Naive B cell (primary cell): ENCODE data around the gene MRPS31. TPM values are rescaled to one million over a fixed set of nuclear protein-coding genes. Genes with fewer than 3 reads are reported as not detected.
A peak's percentile ranks its signal among the peaks of the same experiment; 100 is the strongest.
"Not testable (repeated sequence)": the region's sequence is repeated elsewhere in the genome, so short reads cannot be mapped to it uniquely, and the experiment has no call there.

Experiments
- ATAC-seq, 2 donors: fragments of 150-1000 bp; cut with Tn5 transposase; 2 replicates each; pipeline ENCODE4 v1.10.0; 2021; ENCODE audit warnings: low read depth in 2 of 2, mild to moderate bottlenecking in 2 of 2, moderate library complexity in 2 of 2
- DNase-seq: peaks from one replicate; pipeline ENCODE4 v3.0.0; 2022
- H3K27ac Mint-ChIP-seq, 6 donors: one replicate each; pipeline ENCODE4 v1.8.0; 2020 to 2022; ENCODE audit warnings: mild to moderate bottlenecking in 6 of 6, mixed read lengths in 6 of 6, moderate library complexity in 5 of 6, inconsistent platforms in 2 of 6
- H3K27me3 Mint-ChIP-seq, 3 donors: one replicate each; pipeline ENCODE4 v1.8.0; 2021 to 2022; ENCODE audit warnings: mixed read lengths in 3 of 3, mild to moderate bottlenecking in 1 of 3
- H3K36me3 Mint-ChIP-seq, 2 donors: one replicate each; pipeline ENCODE4 v1.8.0; 2020 to 2022; ENCODE audit warnings: mixed read lengths in 2 of 2, inconsistent platforms in 1 of 2, mild to moderate bottlenecking in 1 of 2
- H3K4me1 Mint-ChIP-seq, 3 donors: one replicate each; pipeline ENCODE4 v1.8.0; 2020 to 2022; ENCODE audit warnings: mixed read lengths in 3 of 3, inconsistent platforms in 1 of 3, mild to moderate bottlenecking in 1 of 3, moderate library complexity in 1 of 3
- H3K4me3 Mint-ChIP-seq, 8 donors: one replicate each; pipeline ENCODE4 v1.8.0; 2020 to 2022; ENCODE audit warnings: mild to moderate bottlenecking in 8 of 8, mixed read lengths in 8 of 8, moderate library complexity in 8 of 8, inconsistent platforms in 2 of 8
- H3K9me3 Mint-ChIP-seq, 7 donors: one replicate each; pipeline ENCODE4 v1.8.0; 2020 to 2022; ENCODE audit warnings: mixed read lengths in 7 of 7, mild to moderate bottlenecking in 5 of 7, inconsistent platforms in 2 of 7, moderate library complexity in 1 of 7
- polyA plus RNA-seq, 6 donors: library from polyadenylated mRNA; unstranded; fragments of 300-500 nt; fragmentation: Illumina TruSeq; gene quantifications; one replicate each; pipeline ENCODE4 v1.2.3, GENCODE V29; 2021; ENCODE audit warnings: low read depth in 6 of 6

MRPS31 gene
- polyA plus RNA-seq, 6 donors from 2014 or later: 23.2 to 53.0 (median 46.9) TPM

GRCh38 chr13:40782971-40783370, 12.0 kb upstream of the MRPS31 start:
- H3K4me3 Mint-ChIP-seq, H3K36me3 Mint-ChIP-seq, DNase-seq, H3K27me3 Mint-ChIP-seq, H3K9me3 Mint-ChIP-seq, H3K27ac Mint-ChIP-seq, ATAC-seq: not testable (repeated sequence)
- peaks cover 6 to 16% (median 7%) of the 10 kb centered on the region in 3 donors for H3K4me1 Mint-ChIP-seq

DNA sequence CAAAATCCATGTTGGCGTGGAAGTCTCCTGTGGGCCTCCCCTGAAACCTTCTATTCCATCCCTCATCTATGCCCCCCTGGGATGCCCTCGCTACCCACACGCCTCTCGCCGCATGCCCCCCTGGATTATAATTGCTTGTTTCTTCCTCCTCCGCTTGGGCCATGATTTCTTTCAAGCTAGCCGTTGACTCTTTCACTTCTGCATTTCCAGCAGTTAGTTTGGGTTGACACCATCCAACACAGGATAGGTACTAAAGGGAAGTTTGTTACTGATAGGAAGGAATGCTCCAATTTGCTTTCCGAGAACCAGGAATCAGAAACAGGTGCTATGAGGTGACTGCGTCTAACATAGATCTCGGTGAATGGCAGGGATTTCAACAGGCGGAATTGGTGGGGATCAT, 10.7 kb upstream of the MRPS31 start:
- Mint-ChIP-seq H3K36me3 (no peaks in the 10 kb centered on the region), H3K9me3 (no peaks in the 10 kb centered on the region), H3K27ac (peak overlapping the region in 2 of 6 donors; percentile 33 to 52), H3K27me3 (no peaks in the 10 kb centered on the region), H3K4me3 (no peak overlapping the region), H3K4me1 (peaks cover 16 to 23% (median 20%) of the 10 kb centered on the region in 3 donors)
- ATAC-seq: no peak
- no peak for DNase-seq

DNA sequence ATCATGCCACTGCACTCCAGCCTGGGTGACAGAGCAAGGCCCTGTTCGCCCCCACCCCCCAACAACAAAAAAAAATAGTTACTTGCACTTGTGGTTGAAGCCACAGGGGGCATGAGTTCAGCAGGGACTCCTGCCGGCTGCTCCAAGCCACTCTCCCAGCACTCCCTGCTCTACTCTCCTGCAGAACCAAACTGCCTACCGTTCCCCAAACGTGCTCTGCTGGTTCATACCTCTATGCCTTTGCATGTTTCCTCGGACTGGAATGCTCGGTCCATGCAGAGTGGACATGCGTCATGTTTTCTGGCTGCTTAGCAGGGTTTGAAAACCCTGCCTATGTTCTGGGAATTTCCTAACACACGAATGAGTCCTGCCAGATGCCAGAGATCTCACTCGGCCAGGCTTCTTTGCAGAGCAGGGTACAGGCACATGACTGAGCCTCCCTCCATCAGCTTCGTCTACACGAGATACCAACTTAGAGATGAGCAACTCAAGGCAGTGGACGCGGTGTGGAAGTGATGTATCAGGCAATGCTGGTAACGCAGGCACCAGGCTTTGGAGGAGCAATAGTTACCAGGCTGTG, 9.9 kb upstream of the MRPS31 start:
- Mint-ChIP-seq H3K36me3 (no peaks in the 10 kb centered on the region), H3K4me3 (no peak overlapping the region), H3K27ac (no peak overlapping the region), H3K9me3 (no peaks in the 10 kb centered on the region), H3K4me1 (peaks cover 19 to 28% (median 28%) of the 10 kb centered on the region in 3 donors), H3K27me3 (no peaks in the 10 kb centered on the region)
- DNase-seq (no peak), ATAC-seq (no peak)

DNA sequence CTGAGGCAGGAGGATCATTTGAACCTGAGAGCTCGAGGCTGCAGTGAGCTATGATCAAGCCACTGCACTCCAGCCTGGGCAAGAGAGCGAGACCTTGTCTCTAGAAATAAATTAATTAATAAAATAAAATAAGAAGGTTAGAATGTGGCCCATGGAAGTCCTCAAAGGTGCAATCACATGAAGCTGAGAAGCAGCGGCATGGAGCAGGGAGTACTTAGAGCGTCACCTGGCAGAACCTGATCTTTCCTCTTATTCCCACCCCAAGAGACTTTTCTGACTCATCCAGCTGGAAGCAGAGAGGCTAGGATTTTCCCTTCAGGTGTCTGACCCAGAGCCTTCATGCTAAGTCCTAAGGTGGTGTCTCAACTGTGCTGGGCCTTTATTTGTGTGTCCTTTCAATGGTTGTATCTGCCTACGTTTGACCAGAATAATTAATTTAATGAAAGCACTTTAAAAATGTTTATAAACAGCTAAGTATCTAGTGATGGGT, 8.9 kb upstream of the MRPS31 start:
- Mint-ChIP-seq H3K36me3 (no peaks in the 10 kb centered on the region), H3K4me3 (no peak overlapping the region), H3K27me3 (no peaks in the 10 kb centered on the region), H3K9me3 (no peaks in the 10 kb centered on the region), H3K27ac (no peak overlapping the region), H3K4me1 (peaks cover 19 to 29% (median 28%) of the 10 kb centered on the region in 3 donors)
- DNase-seq (no peak), ATAC-seq (no peak)

- Mint-ChIP-seq H3K27ac (no peak overlapping the region), H3K27me3 (no peaks in the 10 kb centered on the region), H3K36me3 (no peaks in the 10 kb centered on the region), H3K4me3 (no peak overlapping the region), H3K9me3 (no peaks in the 10 kb centered on the region), H3K4me1 (peaks cover 19 to 29% (median 28%) of the 10 kb centered on the region in 3 donors)
- no peak for DNase-seq
- no peak for ATAC-seq
These were observed 8.1 kb upstream of the MRPS31 start for GRCh38 chr13:40779049-40779448.

DNA sequence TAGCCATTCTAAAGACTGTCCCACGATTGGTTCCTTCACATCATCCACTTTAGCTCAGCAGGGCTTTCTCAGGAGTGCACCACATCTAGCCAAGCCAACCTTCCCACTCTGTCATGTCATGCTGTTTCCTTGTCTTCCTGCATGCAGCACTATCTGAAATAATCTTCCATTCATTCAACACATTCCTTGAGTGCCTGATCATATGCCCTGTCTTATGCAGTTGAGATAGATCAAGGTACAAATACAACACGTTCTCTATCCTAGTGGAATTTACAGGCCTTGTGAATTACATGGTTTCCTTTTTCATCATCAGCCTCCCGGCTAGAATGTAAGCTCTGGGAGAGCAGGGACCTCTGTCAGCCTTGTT, 6.8 kb upstream of the MRPS31 start:
- H3K4me3 Mint-ChIP-seq: peak overlapping the region in 7 of 8 donors; percentile 30 to 91 (median 66)
- H3K36me3 Mint-ChIP-seq: no peaks in the 10 kb centered on the region
- H3K27me3 Mint-ChIP-seq: no peaks in the 10 kb centered on the region
- DNase-seq (no peak), ATAC-seq (no peak)
- no peaks in the 10 kb centered on the region for H3K9me3 Mint-ChIP-seq
- peak overlapping the region in 1 of 6 donors; percentile 84 for H3K27ac Mint-ChIP-seq
- H3K4me1 Mint-ChIP-seq: peaks cover 19 to 29% (median 28%) of the 10 kb centered on the region in 3 donors

DNA sequence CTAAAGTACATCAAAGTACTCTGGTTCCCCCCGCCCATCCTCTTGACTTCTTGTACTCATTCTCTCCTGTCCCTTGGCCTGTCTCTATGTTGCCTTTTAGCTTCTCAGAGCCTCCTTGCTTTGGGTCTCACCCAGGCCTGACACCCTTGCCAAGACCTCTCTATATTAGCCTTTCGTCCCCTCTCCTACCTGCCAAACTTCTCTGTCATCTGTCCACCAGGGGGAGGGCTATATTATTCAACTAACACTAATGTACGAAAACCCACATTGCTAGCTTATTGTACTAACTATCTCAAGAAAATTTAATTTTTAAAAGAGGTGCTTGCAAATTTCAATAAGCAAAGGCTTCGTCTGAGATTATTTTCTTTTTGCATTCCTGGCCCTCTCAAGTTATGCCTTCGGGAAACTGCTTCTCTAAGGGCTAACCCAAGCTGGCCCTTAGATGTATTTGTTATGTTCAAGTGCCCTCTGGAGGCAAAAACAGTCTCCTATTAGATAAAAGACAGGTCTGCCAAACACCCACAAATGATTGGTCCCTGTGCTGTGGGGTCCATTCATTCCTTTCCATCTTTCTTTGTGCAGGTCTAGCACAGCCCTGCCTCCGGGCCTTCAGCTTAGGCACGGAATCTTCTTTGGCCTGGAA, 6.3 kb upstream of the MRPS31 start:
- no peaks in the 10 kb centered on the region for H3K36me3 Mint-ChIP-seq
- peak overlapping the region; percentile 28 to 94 (median 90) for H3K27ac Mint-ChIP-seq
- peaks cover 19 to 29% (median 28%) of the 10 kb centered on the region in 3 donors for H3K4me1 Mint-ChIP-seq
- H3K27me3 Mint-ChIP-seq: no peaks in the 10 kb centered on the region
- DNase-seq: peak; percentile 65
- peak overlapping the region; percentile 30 to 91 (median 69) for H3K4me3 Mint-ChIP-seq
- ATAC-seq: peak; percentile 89
- no peaks in the 10 kb centered on the region for H3K9me3 Mint-ChIP-seq

GRCh38 chr13:40776681-40777165, 5.7 kb upstream of the MRPS31 start:
- Mint-ChIP-seq H3K27me3 (no peaks in the 10 kb centered on the region), H3K4me1 (peaks cover 17 to 27% (median 26%) of the 10 kb centered on the region in 3 donors), H3K9me3 (no peaks in the 10 kb centered on the region), H3K36me3 (no peaks in the 10 kb centered on the region), H3K4me3 (peak overlapping the region; percentile 5 to 91 (median 66)), H3K27ac (peak overlapping the region; percentile 11 to 93 (median 54))
- ATAC-seq: peak; percentile 51
- peak; percentile 21 for DNase-seq

- Mint-ChIP-seq H3K9me3 (no peaks in the 10 kb centered on the region), H3K27me3 (no peaks in the 10 kb centered on the region), H3K4me3 (peak overlapping the region in 7 of 8 donors; percentile 30 to 91 (median 67)), H3K36me3 (no peaks in the 10 kb centered on the region), H3K4me1 (peaks cover 14 to 29% (median 23%) of the 10 kb centered on the region in 3 donors), H3K27ac (peak overlapping the region in 2 of 6 donors; percentile 28 to 83)
- DNase-seq: no peak
- no peak for ATAC-seq
These were observed 5.2 kb upstream of the MRPS31 start for GRCh38 chr13:40776232-40776631.

- H3K36me3 Mint-ChIP-seq: no peaks in the 10 kb centered on the region
- ATAC-seq: no peak
- H3K27ac Mint-ChIP-seq: no peak overlapping the region
These were observed 3.7 kb upstream of the MRPS31 start for GRCh38 chr13:40774672-40775071.

GRCh38 chr13:40772765-40773473, 1.9 kb upstream of the MRPS31 start:
- Mint-ChIP-seq H3K4me3 (peak overlapping the region in 4 of 8 donors; percentile 63 to 99 (median 98)), H3K36me3 (no peaks in the 10 kb centered on the region), H3K4me1 (peaks cover 24 to 44% (median 40%) of the 10 kb centered on the region in 3 donors), H3K27ac (no peak overlapping the region), H3K27me3 (no peaks in the 10 kb centered on the region), H3K9me3 (no peaks in the 10 kb centered on the region)
- DNase-seq (no peak), ATAC-seq (no peak)

More at GRCh38 chr13:40774672-40775071, 3.7 kb upstream of the MRPS31 start:
- H3K4me3 Mint-ChIP-seq: peak overlapping the region in 1 of 8 donors; percentile 77
- H3K27me3 Mint-ChIP-seq: no peaks in the 10 kb centered on the region
- peaks cover 23 to 44% (median 39%) of the 10 kb centered on the region in 3 donors for H3K4me1 Mint-ChIP-seq
- no peak for DNase-seq
- no peaks in the 10 kb centered on the region for H3K9me3 Mint-ChIP-seq

DNA sequence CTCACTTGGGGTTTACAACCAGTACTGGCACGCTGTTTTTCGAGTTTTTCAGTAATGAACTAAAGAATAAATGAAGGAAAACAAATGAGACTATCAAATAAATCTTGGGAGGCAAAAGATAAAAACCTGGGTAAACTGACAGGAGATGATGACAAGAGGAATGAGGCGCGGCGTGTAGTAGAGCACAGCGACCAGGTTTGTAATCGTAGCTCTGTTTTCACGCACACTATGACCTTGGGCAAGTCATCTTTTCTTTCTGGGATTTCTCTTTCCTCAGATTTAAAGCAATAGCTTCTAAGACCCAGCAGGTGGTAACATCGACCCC, 419 bp downstream of the MRPS31 start:
- Mint-ChIP-seq H3K36me3 (no peaks in the 10 kb centered on the region), H3K9me3 (no peaks in the 10 kb centered on the region), H3K27me3 (no peaks in the 10 kb centered on the region), H3K4me1 (peaks cover 11 to 33% (median 19%) of the 10 kb centered on the region in 3 donors), H3K27ac (peak overlapping the region; percentile 91 to 97 (median 97)), H3K4me3 (peak overlapping the region; percentile 88 to 99 (median 99))
- DNase-seq (no peak), ATAC-seq (no peak)

DNA sequence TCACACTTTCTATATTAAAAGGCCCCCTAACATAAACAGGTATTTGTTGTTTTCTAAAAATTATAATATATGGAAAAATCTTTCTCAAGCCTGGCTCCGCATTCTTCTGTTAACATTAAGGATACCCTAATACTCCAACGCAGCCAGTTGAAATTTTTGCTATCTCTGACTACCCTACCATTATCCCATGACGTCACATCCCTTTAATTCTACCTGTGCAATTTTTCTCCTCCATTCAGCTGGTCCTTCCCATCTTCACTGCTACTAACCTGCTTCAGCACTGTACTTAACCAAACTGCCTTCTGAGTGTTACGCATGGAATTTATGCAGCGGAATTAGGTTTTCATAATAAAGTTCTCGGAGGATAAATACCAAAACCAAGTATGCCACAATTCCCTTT, 1.0 kb downstream of the MRPS31 start:
- peak overlapping the region; percentile 66 to 99 (median 98) for H3K4me3 Mint-ChIP-seq
- peak overlapping the region in 4 of 6 donors; percentile 10 to 97 (median 96) for H3K27ac Mint-ChIP-seq
- no peaks in the 10 kb centered on the region for H3K36me3 Mint-ChIP-seq
- ATAC-seq: no peak
- H3K4me1 Mint-ChIP-seq: peaks cover 11 to 33% (median 19%) of the 10 kb centered on the region in 3 donors
- H3K27me3 Mint-ChIP-seq: no peaks in the 10 kb centered on the region
- no peaks in the 10 kb centered on the region for H3K9me3 Mint-ChIP-seq
- no peak for DNase-seq
